NT2/D1 (cell line): Measurements from ENCODE around the gene CRELD1.

Experiments
- DNase-seq: peaks from one replicate; pipeline ENCODE4 v3.0.0-alpha.2; 2011; ENCODE audit warnings: low read depth, low spot score
- H3K27me3 ChIP-seq: 2 replicates; pipeline ENCODE4 v1.6.0; 2011; ENCODE audit warnings: mild to moderate bottlenecking; ENCODE audit not compliant: insufficient read length, insufficient read depth
- H3K36me3 ChIP-seq: 2 replicates; pipeline ENCODE4 v1.6.1; 2011; ENCODE audit warnings: mild to moderate bottlenecking, low read length, mixed read lengths; ENCODE audit not compliant: insufficient read depth, insufficient read length
- H3K4me1 ChIP-seq: 2 replicates; pipeline ENCODE4 v1.5.1; 2011; ENCODE audit not compliant: insufficient read depth, insufficient read length
- H3K4me3 ChIP-seq: 2 replicates; pipeline ENCODE4 v1.5.1; 2011; ENCODE audit warnings: low read depth; ENCODE audit not compliant: insufficient read length
- H3K9ac ChIP-seq: 2 replicates; pipeline ENCODE4 v1.6.0; 2011; ENCODE audit warnings: low read depth; ENCODE audit not compliant: insufficient read length
- H3K9me3 ChIP-seq: 2 replicates; pipeline ENCODE4 v1.5.1; 2011; ENCODE audit warnings: mild to moderate bottlenecking, low read length; ENCODE audit not compliant: insufficient read depth
- SUZ12 ChIP-seq: IDR thresholded peaks from 2 replicates; pipeline ENCODE4 v1.6.1; 2011; ENCODE audit not compliant: insufficient read length, insufficient read depth; ENCODE audit errors: extremely low read depth
- YY1 ChIP-seq: IDR thresholded peaks from 2 replicates; pipeline ENCODE4 v1.6.1; 2011; ENCODE audit not compliant: insufficient read length, insufficient read depth
- ZNF274 ChIP-seq: IDR thresholded peaks from 2 replicates; pipeline ENCODE4 v1.6.1; 2011; ENCODE audit warnings: mild to moderate bottlenecking, low read depth, low read length

CRELD1 gene, protein sequence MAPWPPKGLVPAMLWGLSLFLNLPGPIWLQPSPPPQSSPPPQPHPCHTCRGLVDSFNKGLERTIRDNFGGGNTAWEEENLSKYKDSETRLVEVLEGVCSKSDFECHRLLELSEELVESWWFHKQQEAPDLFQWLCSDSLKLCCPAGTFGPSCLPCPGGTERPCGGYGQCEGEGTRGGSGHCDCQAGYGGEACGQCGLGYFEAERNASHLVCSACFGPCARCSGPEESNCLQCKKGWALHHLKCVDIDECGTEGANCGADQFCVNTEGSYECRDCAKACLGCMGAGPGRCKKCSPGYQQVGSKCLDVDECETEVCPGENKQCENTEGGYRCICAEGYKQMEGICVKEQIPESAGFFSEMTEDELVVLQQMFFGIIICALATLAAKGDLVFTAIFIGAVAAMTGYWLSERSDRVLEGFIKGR

GRCh38 chr3:9933561-9934234, at the start of gene CRELD1:
CRELD1 (plus strand) TSS chr3:9933834; CDS start chr3:9934439, 605 bp downstream.
- Histone ChIP-seq H3K9ac (peak within 1 kb of the TSS; percentile 93), H3K4me1 (peaks cover 3% of the 10 kb centered on the region), H3K36me3 (peaks cover 29% of the 10 kb centered on the region), H3K9me3 (no peaks in the 10 kb centered on the region), H3K27me3 (no peaks in the 10 kb centered on the region), H3K4me3 (peak within 1 kb of the TSS; percentile 85)
- DNase-seq = peak; percentile 89
- TF ChIP-seq YY1 (no peak), SUZ12 (no peak), ZNF274 (no peak)

DNA sequence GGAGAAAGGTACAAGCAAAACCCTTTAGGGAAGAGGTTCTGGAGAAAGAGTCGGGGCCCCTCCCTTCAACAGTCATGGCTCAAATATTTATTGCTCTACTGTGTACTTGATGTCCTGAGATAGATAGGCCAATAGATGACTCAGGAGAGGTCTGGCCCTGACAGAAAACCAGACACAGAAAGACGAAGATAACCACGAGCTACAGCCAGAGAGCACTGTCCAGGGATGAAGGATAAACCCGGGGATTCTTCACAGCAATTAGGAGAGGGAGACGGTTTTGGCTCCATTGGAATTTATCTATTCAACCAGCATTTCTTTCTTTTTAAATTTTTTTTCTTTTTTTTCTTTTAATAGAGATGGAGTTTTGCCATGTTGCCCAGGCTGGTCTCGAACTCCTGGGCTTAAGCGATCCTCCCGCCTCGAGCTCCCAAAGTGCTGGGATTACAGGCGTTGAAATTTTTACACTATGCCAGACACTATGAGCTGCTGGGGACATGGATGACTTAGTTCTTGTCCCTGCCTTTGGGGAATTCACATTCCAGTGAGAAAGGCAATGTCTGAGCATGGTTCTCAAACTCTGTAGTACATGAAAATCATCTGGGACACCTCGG, 49.0 kb upstream of the CRELD1 start:
- TF ChIP-seq YY1 = no peak
- no peak for TF ChIP-seq SUZ12
- no peak for TF ChIP-seq ZNF274
- no peak overlapping the region for H3K4me3 ChIP-seq
- no peak overlapping the region for H3K9ac ChIP-seq
- no peak for DNase-seq
- peaks cover 7% of the 10 kb centered on the region for H3K4me1 ChIP-seq
- no peaks in the 10 kb centered on the region for H3K27me3 ChIP-seq
- H3K9me3 ChIP-seq = no peaks in the 10 kb centered on the region
- H3K36me3 ChIP-seq = no peaks in the 10 kb centered on the region

- DNase-seq = no peak
- H3K4me1 ChIP-seq = peaks cover 7% of the 10 kb centered on the region
- no peak overlapping the region for H3K4me3 ChIP-seq
- H3K36me3 ChIP-seq = no peaks in the 10 kb centered on the region
- H3K27me3 ChIP-seq = no peaks in the 10 kb centered on the region
- no peaks in the 10 kb centered on the region for H3K9me3 ChIP-seq
- TF ChIP-seq ZNF274 = no peak
- no peak for TF ChIP-seq SUZ12
- no peak for TF ChIP-seq YY1
- H3K9ac ChIP-seq = no peak overlapping the region
Measured at GRCh38 chr3:9886328-9886727, 47.3 kb upstream of the CRELD1 start.

GRCh38 chr3:9887480-9887879, 46.2 kb upstream of the CRELD1 start:
- Histone ChIP-seq H3K36me3 (peaks cover 10% of the 10 kb centered on the region), H3K4me1 (peaks cover 7% of the 10 kb centered on the region), H3K27me3 (no peaks in the 10 kb centered on the region), H3K4me3 (no peak overlapping the region), H3K9me3 (no peaks in the 10 kb centered on the region), H3K9ac (no peak overlapping the region)
- DNase-seq = no peak
- no peak for TF ChIP-seq ZNF274
- TF ChIP-seq YY1 = no peak
- TF ChIP-seq SUZ12 = no peak

DNA sequence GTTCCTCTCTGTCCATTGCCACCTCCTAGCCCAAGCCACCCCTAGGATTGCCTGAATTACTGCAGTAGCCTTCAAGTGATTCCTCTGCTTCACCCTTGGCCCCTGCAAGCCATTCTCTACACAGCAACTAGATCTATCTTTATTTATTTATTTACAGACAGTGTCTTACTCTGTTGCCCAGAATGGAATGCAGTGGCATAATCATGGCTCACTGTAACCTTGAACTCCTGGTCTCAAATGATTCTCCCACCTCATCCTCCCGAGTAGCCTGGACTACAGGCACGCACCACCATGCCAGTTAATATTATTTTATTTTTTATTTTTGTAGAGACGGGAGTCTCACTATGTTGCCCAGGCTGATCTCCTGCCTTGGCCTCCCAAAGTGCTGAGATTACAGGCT, 45.1 kb upstream of the CRELD1 start:
- Histone ChIP-seq H3K36me3 (peaks cover 21% of the 10 kb centered on the region), H3K4me3 (no peak overlapping the region), H3K4me1 (peaks cover 8% of the 10 kb centered on the region), H3K9ac (no peak overlapping the region), H3K9me3 (no peaks in the 10 kb centered on the region), H3K27me3 (no peaks in the 10 kb centered on the region)
- DNase-seq = no peak
- no peak for TF ChIP-seq ZNF274
- TF ChIP-seq SUZ12 = no peak
- TF ChIP-seq YY1 = no peak

DNA sequence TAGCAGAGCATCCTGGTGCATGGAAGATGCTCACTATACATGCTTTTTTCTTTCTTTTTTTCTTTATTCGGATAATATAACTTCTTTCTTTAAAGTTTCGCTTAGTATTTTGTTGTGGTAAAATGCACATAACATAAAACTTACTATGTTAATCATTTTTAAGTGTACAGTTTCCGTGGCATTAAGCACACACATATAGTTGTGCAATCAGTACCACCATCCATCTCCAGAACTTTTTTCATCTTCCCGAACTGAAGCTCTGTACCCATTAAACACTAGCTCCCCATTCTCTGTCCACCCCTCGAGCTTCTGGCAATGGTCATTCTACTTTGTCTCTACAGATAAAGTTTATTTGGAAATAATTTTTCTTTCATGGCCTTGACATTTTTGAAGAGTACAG, 44.2 kb upstream of the CRELD1 start:
- no peaks in the 10 kb centered on the region for H3K9me3 ChIP-seq
- H3K9ac ChIP-seq = no peak overlapping the region
- H3K27me3 ChIP-seq = no peaks in the 10 kb centered on the region
- no peak for DNase-seq
- H3K36me3 ChIP-seq = peaks cover 27% of the 10 kb centered on the region
- peaks cover 3% of the 10 kb centered on the region for H3K4me1 ChIP-seq
- TF ChIP-seq SUZ12 (no peak), ZNF274 (no peak), YY1 (no peak)
- H3K4me3 ChIP-seq = no peak overlapping the region
